ENCODE results near the gene ALG2. TPM values are rescaled to one million over a fixed set of nuclear protein-coding genes. Genes with fewer than 3 reads are reported as not detected.

Gene ALG2
- total RNA-seq, 1 donor from 2014 or later = 54.4 TPM

DNA sequence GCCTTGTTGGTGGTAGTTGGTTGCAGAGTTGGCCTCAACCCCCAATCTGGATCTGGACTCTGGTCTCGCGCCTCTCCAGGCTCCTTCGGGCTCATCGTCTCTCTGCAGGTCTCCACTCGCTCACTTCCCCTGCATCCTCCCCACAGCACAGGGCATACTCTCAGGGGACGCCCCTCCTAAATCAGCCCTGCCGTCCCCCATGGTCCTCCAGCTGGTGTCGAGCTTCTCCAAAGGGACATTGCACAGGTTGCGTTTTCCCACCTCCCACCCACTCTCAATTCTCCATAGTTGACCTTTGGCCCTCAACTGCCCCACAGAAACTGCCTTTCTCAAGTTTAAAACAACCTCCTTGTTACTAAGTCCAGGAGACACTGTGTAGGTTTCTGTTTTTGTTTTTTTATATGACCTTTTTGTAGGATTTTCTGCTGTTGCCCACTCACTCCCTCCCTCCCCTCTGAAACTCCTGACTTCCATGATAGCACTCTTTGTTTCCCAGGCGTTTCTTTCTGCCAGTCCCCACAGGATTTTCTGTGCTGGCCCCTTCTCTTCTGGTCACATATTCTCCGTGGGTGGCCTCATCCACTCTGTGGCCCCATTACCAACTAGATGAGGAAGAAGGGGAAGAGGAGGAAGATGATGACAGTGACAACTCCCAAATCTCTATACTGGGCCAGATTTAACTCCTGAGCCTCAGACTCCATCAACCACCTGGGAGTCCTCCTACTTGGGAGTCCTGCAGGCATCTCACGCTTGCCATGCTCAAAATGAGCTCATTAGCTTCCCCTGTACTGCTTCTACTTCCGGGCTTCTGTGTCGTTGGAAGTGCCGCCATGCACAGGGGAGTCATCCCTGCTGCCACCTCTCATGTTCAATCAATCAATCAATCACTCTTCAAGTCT is 50.3 kb downstream of the ALG2 start:
- ChIA-PET POLR2A (interaction anchor here (1.2 to 3.2 kb wide), 2 partner anchors 11 to 13 kb away, joined by 3 to 32 read pairs; no protein-coding TSS in a partner anchor), CTCF (interaction anchor here (1.2 to 4.8 kb wide), 2 partner anchors 8 to 12 kb away, joined by 4 to 32 read pairs; no protein-coding TSS in a partner anchor)
- Mint-ChIP-seq H3K4me1 (peaks cover 46% of the 10 kb centered on the region), H3K4me3 (no peak overlapping the region), H3K27ac (peak overlapping the region; percentile 35), H3K27me3 (no peaks in the 10 kb centered on the region), H3K36me3 (ENCODE audit: low read depth) (no peaks in the 10 kb centered on the region), H3K9me3 (no peaks in the 10 kb centered on the region)
- no peak for ATAC-seq (ENCODE audit: low read depth)
- DNase-seq = no peak
- TF ChIP-seq, protein P1, sequence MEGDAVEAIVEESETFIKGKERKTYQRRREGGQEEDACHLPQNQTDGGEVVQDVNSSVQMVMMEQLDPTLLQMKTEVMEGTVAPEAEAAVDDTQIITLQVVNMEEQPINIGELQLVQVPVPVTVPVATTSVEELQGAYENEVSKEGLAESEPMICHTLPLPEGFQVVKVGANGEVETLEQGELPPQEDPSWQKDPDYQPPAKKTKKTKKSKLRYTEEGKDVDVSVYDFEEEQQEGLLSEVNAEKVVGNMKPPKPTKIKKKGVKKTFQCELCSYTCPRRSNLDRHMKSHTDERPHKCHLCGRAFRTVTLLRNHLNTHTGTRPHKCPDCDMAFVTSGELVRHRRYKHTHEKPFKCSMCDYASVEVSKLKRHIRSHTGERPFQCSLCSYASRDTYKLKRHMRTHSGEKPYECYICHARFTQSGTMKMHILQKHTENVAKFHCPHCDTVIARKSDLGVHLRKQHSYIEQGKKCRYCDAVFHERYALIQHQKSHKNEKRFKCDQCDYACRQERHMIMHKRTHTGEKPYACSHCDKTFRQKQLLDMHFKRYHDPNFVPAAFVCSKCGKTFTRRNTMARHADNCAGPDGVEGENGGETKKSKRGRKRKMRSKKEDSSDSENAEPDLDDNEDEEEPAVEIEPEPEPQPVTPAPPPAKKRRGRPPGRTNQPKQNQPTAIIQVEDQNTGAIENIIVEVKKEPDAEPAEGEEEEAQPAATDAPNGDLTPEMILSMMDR (IDR thresholded peaks at IDR 0.05) = no peak
- intact Hi-C loops (cut with micrococcal nuclease) = no loop called here

- POLR2A ChIA-PET = interaction anchor here (1.0 to 1.2 kb wide), 2 partner anchors 11 to 14 kb away, joined by 3 to 5 read pairs; no protein-coding TSS in a partner anchor
These were observed 51.6 kb downstream of the ALG2 start for GRCh38 chr9:99169982-99170761.

DNA sequence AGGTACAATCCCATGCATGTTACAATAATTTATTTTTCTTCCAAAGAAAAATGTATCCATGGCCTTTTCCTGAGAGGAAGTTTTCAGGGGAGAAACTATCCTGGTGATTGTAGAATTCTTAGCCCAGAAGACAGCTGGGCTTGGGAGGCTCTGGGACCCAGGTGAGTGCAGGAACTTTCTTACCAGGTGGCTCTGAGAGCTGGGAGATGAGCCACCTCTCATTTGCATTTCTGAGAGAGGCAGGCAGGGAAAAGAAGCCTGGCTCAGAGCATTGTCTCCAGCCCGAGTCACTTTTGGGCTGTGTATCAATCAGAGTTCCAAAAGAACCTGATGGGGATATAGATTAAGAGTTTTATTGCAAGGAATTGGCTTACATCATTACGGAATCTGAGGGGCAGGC is 52.7 kb downstream of the ALG2 start:
- H3K27me3 Mint-ChIP-seq = no peaks in the 10 kb centered on the region
- ChIA-PET CTCF (no interaction called here), POLR2A (interaction anchor here (5.9 to 6.9 kb wide), 2 partner anchors 8 to 14 kb away, joined by 63 to 157 read pairs; no protein-coding TSS in a partner anchor)
- TF ChIP-seq, protein P1 (IDR thresholded peaks at IDR 0.05) = no peak
- no peak overlapping the region for H3K27ac Mint-ChIP-seq
- H3K4me3 Mint-ChIP-seq = no peak overlapping the region
- ATAC-seq (ENCODE audit: low read depth) = no peak
- H3K36me3 Mint-ChIP-seq (ENCODE audit: low read depth) = no peaks in the 10 kb centered on the region
- H3K9me3 Mint-ChIP-seq = no peaks in the 10 kb centered on the region
- H3K4me1 Mint-ChIP-seq = peaks cover 54% of the 10 kb centered on the region
- intact Hi-C loops (cut with micrococcal nuclease) = no loop called here
- no peak for DNase-seq

More at GRCh38 chr9:99169982-99170761, 51.6 kb downstream of the ALG2 start:
- H3K36me3 Mint-ChIP-seq (ENCODE audit: low read depth) = no peaks in the 10 kb centered on the region
- TF ChIP-seq, protein P1 (IDR thresholded peaks at IDR 0.05) = no peak
- H3K4me3 Mint-ChIP-seq = no peak overlapping the region
- intact Hi-C loops (cut with micrococcal nuclease) = no loop called here
- DNase-seq (no peak), ATAC-seq (ENCODE audit: low read depth) (no peak)
- peaks cover 48% of the 10 kb centered on the region for H3K4me1 Mint-ChIP-seq
- H3K27me3 Mint-ChIP-seq = no peaks in the 10 kb centered on the region
- CTCF ChIA-PET = interaction anchor here (4.8 kb wide), 1 partner anchor 13 kb away, joined by 32 read pairs; no protein-coding TSS in a partner anchor
- H3K9me3 Mint-ChIP-seq = no peaks in the 10 kb centered on the region
- H3K27ac Mint-ChIP-seq = no peak overlapping the region

DNA sequence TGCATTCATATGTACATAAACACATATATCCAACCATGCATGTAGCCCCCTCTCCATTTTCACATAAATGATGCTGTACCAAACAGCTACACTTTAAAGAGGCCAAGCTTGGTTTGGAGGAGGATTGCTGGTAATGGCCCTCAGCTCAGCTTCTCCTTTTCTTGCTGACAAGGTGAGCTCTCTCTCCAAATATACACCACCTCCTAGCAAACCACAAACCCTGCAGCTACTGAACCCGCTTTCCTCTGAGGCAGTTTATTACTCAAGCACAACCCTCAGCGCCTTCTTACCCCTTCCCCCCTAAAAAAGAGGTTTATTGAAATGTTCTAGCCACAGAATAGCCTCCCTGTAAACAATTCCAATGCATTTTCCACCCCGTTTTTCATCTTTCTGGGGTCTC is 54.0 kb downstream of the ALG2 start:
- DNase-seq (no peak), ATAC-seq (ENCODE audit: low read depth) (peak; percentile 74)
- peaks cover 56% of the 10 kb centered on the region for H3K4me1 Mint-ChIP-seq
- H3K9me3 Mint-ChIP-seq = no peaks in the 10 kb centered on the region
- intact Hi-C loops (cut with micrococcal nuclease) = loop anchor here (1.0 kb wide), 1 partner anchor 17 kb away; no protein-coding TSS in a partner anchor
- ChIA-PET POLR2A (interaction anchor here (0.6 to 6.9 kb wide), 10 partner anchors 10 to 652 kb away, joined by 3 to 157 read pairs (median 4); partner anchors contain the start of genes ALG2 and SEC61B), CTCF (interaction anchor here (1.0 to 6.4 kb wide), 6 partner anchors 10 to 1157 kb away, joined by 3 to 120 read pairs (median 5); no protein-coding TSS in a partner anchor)
- peak overlapping the region; percentile 42 for H3K4me3 Mint-ChIP-seq
- TF ChIP-seq, protein P1 (IDR thresholded peaks at IDR 0.05) = no peak
- H3K27me3 Mint-ChIP-seq = no peaks in the 10 kb centered on the region
- H3K27ac Mint-ChIP-seq = peak overlapping the region; percentile 78
- H3K36me3 Mint-ChIP-seq (ENCODE audit: low read depth) = no peaks in the 10 kb centered on the region
